ENCODE measurements around the gene KCNK13.

- TF ChIP-seq BHLHE40 (IDR thresholded peaks at IDR 0.05; ENCODE audit: borderline replicate concordance) (no peak), FOXK2 (IDR thresholded peaks at IDR 0.05) (no peak), FOXM1 (IDR thresholded peaks at IDR 0.05; ENCODE audit: borderline replicate concordance) (no peak), LEF1 (IDR thresholded peaks at IDR 0.05; ENCODE audit: borderline replicate concordance) (no peak), SP1 (IDR thresholded peaks at IDR 0.05) (no peak), ZNF384 (IDR thresholded peaks at IDR 0.05) (no peak), ARNT (IDR thresholded peaks at IDR 0.05) (no peak), SUZ12 (IDR thresholded peaks at IDR 0.05) (no peak), CTBP1 (IDR thresholded peaks at IDR 0.05; ENCODE audit: borderline replicate concordance) (no peak), NFRKB (IDR thresholded peaks at IDR 0.05) (no peak), FOXA1 (IDR thresholded peaks at IDR 0.05) (no peak), ELF4 (IDR thresholded peaks at IDR 0.05) (no peak), L3MBTL2 (conservative IDR thresholded peaks at IDR 0.05) (no peak), PKNOX1 (IDR thresholded peaks at IDR 0.05) (no peak)
These were observed 75.1 kb downstream of the KCNK13 start for GRCh38 chr14:90136904-90137303.

All from HEK293T (cell line).